NCI-H1694 (cell line): ENCODE data around the gene HOXD4.
A peak's percentile ranks its signal among the peaks of the same experiment; 100 is the strongest.

Experiments used
- DNase-seq: peaks from one replicate; lab custom pipeline; 2025; lab: John Stamatoyannopoulos, UW

The HOXD4 gene

DNA sequence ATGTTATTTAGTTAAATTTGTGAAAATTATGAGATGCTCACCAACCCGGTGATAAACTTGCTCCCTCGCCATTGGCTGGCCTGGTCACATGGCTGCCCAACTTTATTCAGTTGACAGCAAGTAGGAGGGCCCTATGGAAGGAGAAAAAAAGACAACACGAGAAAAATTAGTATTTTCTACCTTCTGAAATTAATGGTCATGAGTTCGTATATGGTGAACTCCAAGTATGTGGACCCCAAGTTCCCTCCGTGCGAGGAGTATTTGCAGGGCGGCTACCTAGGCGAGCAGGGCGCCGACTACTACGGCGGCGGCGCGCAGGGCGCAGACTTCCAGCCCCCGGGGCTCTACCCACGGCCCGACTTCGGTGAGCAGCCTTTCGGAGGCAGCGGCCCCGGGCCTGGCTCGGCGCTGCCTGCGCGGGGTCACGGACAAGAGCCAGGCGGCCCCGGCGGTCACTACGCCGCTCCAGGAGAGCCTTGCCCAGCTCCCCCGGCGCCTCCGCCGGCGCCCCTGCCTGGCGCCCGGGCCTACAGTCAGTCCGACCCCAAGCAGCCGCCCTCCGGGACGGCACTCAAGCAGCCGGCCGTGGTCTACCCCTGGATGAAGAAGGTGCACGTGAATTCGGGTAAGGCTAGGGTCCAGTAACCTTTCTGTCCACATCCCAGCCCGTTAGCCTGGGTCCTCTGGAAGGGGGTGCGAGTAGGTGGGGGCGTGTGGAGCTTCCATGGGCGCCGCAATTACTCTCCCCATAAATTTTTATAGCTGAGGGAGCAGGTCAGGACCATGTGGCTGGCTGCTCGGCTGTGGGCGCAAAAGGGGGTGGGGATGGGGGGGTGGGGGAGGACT lies at the start of gene HOXD4:
Gene HOXD4 (plus strand): TSS at position 109 of the 846 bp plus-strand sequence. CDS start 84 bp downstream, at position 193.
- no peak for DNase-seq

DNA sequence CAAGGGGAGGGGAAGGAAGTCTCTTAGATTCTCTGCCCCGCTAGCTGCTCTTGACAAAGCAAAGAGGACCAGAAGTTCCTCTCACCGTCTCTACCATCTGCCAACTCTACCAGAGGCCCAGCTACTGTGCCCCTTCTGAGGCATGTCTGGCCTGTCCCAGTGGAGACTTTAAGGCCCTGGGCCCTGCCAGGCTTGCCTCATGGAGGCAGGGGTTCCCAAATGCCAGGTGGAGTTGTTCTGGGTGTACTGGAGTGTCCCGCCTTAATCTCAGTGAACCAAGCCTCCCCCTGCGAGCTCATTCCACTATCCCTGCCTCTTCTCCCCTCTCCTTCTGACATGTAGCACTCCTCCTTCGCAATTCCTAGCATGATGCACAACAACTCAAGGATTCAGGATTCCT lies 49.5 kb upstream of the HOXD4 start:
- DNase-seq, result no peak

DNA sequence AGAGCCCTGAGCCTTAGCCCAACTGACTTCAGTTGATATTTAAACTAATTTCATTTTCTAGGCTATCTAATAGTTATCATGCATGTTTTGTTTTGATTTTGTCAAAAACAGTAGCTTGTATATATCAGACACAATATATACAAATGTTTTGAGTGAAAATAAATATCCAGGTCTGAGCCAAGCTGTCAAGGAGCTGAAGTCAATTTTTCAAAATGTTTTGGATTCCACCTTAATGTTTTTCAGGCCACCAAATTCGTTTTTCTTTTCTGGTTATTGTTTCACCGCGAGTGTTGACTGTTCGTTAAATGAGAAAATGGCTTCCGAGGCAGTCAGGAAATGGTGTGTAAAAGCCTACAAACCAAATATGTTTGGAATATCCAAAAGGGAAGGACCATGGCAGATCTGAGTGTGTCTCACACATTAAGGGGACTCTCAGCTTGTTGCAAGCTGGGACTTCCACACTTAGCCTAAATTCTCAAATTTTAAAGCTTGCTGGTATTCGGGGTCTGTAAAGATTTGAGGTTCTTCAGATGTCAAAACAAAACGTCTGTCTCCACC lies 49.0 kb upstream of the HOXD4 start:
- DNase-seq, result no peak

DNA sequence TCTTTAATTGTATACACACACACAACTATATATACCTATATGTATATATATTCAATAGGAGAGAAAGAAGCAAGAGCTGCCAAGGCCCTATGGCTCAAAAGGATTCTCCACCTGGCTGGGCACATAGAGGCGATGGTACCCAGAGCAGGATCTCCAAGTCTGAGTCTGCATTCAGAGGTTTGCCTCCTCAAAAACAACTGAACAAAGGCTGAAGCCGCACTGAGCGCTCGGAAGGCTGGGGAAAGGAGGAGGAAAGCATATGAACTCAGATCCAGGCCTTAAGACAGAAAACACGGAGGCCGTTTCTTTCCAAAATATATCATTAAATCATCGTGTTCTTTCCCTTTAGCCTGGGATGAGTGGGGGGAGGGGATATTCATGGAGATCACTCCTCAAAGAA lies 48.2 kb upstream of the HOXD4 start:
- no peak for DNase-seq

DNA sequence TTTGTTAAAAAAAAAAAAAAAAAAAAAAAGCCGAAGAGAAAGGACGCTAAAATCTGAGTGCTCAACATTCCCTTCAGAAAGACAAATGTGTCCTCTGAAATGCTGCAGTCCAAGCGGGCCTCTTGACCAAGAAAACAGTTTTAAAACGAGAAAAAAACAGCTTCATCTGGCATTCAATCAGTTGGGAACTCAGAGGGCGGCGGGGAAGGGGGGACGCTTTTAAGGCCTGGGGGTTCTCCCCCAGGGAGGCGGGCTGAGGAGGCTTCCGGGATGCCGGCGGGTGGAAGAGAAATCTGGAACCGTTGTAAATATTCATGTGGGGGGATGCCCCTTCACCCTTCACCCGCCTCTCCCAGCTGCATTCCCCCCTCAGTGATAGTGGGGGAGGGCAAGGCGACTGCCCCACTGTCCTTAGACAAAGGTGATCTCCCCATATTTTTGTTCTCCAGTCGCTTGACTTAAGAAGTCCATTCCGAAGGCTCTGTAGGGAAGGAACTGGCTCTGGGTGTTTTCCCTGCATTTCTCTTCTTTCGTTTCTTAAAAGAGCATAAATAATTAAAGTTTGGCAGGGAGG lies 47.5 kb upstream of the HOXD4 start:
- DNase-seq, result no peak

DNA sequence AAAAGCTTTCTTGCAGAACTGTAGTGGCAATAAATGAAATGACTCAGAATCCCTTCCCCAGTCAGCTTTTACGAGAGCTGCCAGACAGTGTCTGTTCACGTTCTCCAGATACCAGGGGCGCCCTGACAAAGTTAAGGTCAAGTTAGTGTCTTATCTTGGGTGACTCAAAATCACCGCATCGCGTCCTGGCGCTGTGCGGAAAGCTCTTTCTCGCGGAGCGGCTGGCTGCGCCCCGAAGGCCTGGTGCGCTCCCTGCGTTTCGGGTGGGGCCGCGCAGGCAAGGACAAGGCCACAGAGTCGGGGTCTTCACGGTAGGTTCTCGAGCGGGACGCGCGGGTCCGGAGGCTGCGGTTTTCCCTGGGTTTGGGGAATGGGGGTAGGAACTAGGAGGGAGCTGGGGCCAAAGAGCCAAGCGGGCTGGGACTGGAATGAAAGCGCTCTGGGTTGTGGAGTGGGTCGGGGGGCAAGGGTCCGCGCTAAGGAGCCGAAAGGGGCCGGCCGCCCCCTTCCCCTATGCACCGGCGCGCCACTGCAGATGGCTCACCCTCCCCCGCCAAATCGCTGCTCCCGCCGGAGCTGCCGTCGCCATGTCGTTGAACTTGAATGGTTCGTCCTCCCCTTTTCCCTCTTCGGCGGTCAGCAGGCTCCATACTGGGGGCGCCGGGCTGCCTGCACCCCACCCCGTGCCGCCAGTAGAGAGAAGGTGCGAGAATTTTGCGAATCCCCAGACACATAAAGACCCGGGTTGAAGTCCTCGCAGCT lies 46.9 kb upstream of the HOXD4 start:
- no peak for DNase-seq

DNA sequence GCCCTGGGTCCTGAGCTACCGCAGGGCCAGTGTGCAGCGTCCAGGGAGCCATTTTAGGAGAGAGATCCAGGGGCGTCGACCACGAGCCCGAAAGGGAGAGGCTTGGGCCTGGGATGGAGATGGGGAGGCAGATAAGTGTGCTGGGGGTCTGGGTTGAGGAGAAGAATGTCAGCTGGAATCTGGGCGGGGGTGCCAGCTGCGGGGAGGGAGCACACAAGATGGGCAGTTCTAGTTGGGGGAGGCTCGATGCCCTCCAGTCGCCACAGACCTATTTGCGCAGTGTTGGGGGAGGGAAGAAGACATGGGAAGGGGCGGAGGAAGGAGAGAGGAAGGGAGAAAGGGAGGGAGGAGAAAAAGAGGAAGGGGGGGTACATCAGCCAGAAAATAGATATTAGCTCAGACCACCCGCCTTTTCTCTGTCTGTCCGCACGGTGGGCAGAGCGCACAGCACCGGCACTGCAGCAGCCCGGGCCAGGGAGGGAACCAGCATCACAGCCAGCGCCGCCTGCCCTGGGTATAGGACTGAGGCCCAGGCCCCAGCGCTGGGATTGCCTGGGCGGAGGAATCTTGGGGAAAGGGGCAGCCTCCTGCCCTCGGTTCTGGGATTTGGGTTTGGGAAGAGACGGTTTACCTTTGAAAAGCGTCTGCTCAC lies 46.1 kb upstream of the HOXD4 start:
- DNase-seq, result no peak

DNA sequence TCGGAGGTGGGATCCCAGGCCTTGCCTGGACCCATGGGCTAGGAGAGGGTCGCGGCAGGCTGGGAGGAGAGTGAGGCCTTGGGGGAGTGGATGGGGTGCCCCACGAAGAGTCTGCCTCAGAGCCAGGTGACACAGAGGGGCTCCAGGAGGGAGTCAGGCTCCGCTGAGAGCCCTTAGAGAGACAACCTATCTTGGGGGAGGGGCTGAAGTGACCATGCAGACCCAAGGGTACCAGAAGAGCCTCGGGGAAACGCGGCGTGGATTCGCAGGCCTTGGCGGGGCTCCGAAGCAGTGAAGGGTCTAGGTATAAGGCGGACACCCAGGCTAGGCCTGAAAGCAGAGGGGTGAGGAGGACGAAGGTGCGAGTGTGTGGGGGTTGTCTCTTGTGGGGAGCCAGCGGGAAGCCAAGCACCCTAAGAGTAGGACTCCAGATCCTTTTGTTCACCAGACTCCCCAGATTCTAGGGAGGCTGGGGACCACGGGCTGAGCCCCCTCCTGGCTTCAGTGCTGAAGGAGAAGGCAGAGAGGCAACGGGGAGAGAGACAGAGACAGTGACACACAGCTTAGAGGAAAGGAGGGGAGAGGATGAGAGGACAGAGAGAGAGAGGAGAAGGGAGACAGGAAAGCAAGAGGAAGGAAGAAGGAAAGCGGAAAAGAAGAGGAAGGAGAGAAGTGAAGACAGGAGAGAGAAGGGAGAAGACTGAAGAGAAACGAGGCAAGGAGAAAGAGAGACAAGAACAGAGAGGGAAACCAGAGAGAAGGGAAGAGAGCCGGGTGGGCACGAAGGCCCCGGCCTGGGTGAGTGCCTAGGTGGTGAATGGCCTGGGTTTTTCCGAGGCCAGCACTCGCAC lies 45.4 kb upstream of the HOXD4 start:
- no peak for DNase-seq

DNA sequence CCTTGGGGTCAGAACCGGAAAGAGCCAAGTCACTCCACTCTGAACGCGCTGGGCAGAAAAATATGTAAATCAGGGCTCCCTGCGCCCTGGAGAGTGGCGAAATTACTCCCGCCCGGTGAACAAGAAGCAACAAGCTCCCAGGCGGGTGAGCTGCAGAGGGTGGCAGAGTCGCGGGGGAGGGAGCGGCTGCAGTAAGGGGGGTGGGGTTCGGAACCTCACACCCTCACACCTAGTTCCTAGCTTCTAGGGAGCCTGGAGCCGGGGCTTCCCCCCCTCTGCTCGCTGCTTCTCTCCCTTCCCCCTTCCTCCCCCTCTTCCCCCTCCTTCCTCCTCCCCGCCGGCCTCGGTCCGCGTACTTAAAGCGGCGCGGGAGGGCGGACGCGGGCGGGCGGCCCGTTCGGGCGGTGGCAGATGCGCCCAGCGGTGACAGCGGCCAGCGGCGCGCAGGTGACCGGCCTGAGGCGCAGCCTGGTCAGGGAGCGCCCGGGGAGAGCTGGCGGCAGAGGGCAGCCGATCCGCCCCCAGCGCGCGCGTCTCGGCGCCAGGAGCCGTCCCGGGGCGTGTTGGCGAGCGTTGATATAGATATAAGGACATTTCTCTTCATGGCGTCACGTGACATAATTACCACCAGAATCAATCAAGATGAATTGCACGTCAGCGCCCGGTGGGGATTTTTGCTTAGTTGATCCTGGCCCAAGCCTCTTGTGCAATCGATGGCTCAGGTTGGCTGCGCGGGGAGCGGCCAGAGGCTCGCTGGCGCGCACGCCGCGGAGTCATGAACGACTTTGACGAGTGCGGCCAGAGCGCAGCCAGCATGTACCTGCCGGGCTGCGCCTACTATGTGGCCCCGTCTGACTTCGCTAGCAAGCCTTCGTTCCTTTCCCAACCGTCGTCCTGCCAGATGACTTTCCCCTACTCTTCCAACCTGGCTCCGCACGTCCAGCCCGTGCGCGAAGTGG lies 44.5 kb upstream of the HOXD4 start, which contains the start of gene HOXD11:
Gene HOXD11 (plus strand): TSS at position 700 of the 959 bp plus-strand sequence. CDS start 76 bp downstream, at position 776.
- DNase-seq, result peak; percentile 21

DNA sequence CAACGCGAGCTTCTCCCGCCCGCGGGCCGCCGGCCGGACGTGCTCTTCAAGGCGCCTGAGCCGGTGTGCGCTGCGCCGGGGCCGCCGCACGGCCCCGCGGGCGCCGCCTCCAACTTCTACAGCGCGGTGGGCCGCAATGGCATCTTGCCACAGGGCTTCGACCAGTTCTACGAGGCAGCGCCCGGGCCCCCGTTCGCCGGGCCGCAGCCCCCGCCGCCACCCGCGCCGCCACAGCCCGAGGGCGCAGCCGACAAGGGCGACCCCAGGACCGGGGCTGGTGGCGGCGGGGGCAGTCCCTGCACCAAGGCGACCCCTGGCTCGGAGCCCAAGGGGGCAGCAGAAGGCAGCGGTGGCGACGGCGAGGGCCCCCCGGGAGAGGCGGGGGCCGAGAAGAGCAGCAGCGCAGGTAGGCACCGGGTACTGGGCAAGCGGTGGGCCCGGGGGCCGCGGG lies 43.6 kb upstream of the HOXD4 start:
- no peak for DNase-seq

DNA sequence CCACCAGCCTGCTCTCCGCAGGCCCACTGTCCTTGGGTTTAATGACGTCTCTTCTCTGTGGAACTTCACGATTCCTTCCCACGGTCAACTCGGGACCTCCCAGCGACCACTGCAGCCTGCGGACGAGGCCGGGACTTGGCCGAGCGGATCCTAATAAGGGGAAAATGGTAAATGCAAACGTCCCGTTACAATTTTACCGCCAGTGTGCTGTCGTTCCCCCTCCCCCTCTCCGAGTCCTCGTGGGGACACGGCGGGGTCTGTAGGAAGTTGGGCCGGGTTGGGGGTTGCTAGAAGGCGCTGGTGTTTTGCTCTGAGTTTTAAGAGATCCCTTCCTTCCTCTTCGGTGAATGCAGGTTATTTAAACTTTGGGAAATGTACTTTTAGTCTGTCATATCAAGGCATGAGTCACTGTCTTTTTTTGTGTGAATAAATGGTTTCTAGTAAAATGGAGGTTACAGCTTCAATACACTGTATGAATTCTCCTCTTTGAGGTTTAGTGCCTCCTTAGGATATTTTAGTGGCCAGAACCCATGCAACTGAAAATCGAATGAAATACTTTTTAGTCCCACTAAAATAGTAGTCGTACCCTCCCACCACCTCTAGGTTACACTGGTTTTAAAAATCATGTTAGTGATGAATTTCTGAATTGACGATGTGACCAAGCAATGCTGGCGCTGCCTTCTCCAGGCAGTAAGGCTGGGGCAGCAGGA lies 42.0 kb upstream of the HOXD4 start:
- no peak for DNase-seq

DNA sequence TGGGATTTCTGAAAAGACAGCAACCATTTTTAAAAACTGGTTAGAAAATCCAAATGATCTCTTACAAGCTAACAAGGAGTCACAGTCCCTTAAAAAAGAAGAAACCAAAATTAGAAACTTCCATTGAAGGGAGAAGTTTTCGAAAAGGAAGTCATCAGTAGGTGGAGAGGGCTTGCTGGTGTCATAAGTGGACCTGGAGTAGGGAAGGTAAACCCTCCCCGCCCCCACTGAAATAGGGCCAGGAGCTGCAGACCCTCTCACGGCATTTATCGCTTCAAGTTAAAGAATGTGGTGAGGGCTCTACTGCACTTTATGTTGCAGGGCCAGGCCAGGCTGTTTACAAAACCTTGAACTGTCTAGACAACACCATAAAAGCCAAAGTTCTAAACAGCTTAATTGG lies 41.4 kb upstream of the HOXD4 start:
- no peak for DNase-seq

DNA sequence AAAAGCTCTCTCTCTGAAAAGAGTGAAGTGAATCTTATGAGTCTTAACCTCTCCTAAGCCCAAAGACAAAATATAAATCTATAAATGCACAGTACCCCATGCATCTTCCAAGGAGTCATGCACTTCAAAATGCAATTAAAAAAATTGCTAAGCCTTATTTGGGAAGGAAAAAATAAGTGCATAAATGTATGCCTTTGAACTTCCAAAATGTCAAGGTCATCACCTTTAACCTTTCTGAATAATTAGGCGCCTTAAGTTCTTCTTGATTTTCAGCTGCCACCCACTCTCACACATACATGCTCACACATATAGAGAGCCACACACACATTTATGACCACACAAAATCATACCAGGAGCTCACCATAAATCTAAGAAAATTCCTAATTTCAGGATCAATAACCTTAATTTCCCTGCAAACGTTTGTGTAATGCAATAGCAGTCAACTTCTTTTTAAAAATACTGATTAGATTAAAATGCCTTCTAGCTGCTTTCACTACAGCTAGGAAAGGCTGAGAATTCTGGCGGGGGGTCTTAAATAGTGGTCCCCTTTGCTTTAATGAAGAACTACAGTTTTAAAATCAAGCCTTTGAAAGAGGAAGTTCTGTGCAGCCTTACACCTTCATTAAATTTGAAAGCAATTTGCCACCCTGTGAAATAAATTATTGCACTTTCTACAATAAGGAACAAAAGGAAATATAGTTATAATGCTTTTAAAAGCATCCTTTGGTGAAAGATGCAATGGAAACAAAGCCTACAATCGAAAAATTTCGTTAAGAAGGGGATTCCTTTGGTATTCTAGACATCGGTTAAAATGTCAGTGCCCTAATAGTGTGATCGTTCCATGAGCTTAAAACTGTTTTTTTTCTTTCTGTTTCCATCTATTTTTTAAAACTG lies 40.7 kb upstream of the HOXD4 start:
- DNase-seq, result no peak

DNA sequence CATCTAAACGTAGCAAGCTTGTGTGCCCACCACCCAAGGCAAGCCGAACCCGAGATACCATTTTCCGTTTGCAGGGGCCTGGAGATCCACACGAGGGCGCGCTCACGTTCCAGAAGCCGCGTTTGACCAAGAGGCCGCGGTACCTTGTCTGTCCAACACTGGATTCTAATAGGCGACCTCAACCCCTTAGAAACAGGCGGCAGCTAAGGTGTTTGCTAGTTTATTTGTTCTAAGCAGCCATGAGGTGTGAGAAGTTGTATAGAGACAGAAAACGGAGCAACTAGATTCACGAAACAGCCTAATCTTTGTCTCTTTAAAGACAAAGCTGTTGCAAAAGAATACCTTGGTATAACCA lies 40.1 kb upstream of the HOXD4 start:
- peak; percentile 27 for DNase-seq

DNA sequence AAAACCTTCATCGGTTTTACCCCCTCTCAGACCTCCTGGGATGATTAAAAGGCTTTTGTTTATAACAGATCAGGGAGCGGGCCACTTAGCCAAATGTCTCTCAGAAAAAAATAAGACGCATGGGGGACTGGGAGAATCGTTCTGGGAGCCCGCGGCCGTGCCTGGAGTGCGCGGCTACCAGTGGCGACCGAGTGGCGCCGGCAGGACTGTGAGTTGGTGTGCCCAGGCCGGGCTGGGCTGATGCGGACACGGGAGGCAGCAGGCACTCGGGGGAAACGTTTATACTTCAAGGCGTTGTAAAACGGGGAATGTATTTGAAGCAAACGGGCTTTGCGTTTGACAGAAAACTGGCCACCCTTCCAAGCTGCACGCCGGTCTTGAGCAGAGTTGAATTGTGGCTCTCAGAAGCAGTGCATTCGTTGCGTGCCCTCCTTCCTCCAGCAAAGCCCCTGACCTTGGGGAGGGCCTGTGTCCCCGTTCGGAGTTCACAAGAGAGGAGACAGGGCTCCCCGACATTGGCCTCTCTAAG lies 39.4 kb upstream of the HOXD4 start:
- DNase-seq, result no peak

DNA sequence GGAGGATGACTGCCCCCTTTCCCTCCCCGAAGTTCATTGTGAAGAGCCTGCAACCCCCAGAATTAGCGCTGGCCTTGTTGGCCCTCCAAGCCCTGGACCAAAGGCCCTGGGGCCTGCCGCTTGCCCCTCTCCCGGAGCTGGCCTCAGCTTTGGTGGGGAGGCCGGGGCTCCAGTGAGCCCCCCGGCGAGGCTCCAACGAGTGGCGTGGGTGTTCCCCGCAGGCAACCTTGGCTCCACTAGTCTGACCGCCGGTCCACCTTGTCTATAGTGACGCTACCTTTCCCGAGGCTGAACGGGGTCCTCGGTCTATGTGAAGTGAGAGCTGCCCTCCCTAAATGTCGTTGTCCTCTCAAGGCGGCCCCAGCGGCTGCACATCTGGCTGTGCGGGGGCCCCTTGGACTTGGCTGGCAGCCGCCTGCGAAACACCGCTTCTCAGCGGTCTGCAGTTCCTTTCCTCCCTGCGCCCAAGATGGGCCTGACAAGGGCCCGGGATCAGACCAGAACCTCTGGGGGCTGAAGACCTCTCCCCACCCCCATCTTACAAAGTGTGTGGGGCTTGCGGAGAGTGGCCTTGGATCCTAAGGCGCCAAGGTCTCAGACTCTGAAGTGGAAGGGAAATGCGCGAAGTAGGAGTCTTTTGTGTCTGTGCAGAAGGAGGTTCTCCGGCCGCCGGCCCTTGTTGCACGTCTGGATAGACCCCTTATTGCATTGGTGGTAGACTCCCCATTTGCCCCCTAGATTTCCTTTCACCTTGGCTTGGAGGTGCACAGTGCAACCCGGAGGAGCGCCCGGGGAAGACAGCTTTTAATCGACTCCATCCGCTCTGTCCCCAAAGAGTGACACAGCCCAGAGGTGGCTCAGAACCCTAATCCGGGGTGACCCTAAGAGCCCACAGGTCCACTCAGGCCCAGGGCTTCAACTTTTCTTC lies 38.7 kb upstream of the HOXD4 start:
- DNase-seq, result no peak
